BJ (cell line): ENCODE measurements around the gene KIAA1191. TPM values are rescaled to one million over a fixed set of nuclear protein-coding genes. Genes with fewer than 3 reads are reported as not detected.

Experiments
- CTCF ChIA-PET: fragments of 350-600 bp; formaldehyde crosslinking; extraction: SDS; loops from one replicate; lab custom pipeline; 2021; ENCODE audit warnings: antibody characterized with exemption, inconsistent platforms; lab: Yijun Ruan, JAX
- POLR2A ChIA-PET: fragments of 300-600 bp; sonication (Branson Sonifier 250); formaldehyde crosslinking; extraction: SDS; loops from one replicate; lab custom pipeline; 2021; ENCODE audit warnings: antibody characterized with exemption; lab: Charles Lee
- DNase-seq: peaks from one replicate; pipeline ENCODE4 v3.0.0-alpha.2; 2011; ENCODE audit warnings: low read depth
- H3K27me3 ChIP-seq: 2 replicates; pipeline ENCODE4 v1.6.0; 2011; ENCODE audit warnings: low read length; ENCODE audit not compliant: control insufficient read depth, insufficient read depth
- H3K36me3 ChIP-seq: 2 replicates; pipeline ENCODE4 v1.5.1; 2011; ENCODE audit warnings: low read length; ENCODE audit not compliant: control insufficient read depth, insufficient read depth
- H3K4me3 ChIP-seq: 2 replicates; pipeline ENCODE4 v1.5.1; 2011; ENCODE audit warnings: low read depth, mild to moderate bottlenecking, control low read depth, low read length
- CTCF ChIP-seq: IDR thresholded peaks from 2 replicates; pipeline ENCODE4 v1.5.1; 2011; ENCODE audit warnings: low read depth, mild to moderate bottlenecking, control low read depth, inconsistent platforms, low read length, moderate library complexity; ENCODE audit not compliant: insufficient read depth
- polyA plus RNA-seq: library from polyadenylated mRNA; depleted of rRNA; stranded (reverse); fragments of >200 nt; gene quantifications from 2 replicates; pipeline ENCODE4 v1.2.3, GENCODE V29; 2011

KIAA1191 gene
- polyA plus RNA-seq, 1 experiment = 171 TPM

- ChIA-PET POLR2A (no interaction called here), CTCF (interaction anchor here (0.7 kb wide), 1 partner anchor 54 kb away, joined by 3 read pairs; the partner anchor contains the start of gene CLTB)
- no peaks in the 10 kb centered on the region; the same call in 1 of the 2 replicates for H3K36me3 ChIP-seq
- no peak overlapping the region; the same call in 1 of the 2 replicates for H3K4me3 ChIP-seq
- TF ChIP-seq CTCF = no peak
- no peak for DNase-seq
- H3K27me3 ChIP-seq = no peaks in the 10 kb centered on the region
These were observed 598 bp upstream of the KIAA1191 start for GRCh38 chr5:176362233-176362490.

- ChIA-PET POLR2A (no interaction called here), CTCF (interaction anchor here (0.6 to 1.1 kb wide), 3 partner anchors 17 to 209 kb away, joined by 3 to 6 read pairs (median 3); no protein-coding TSS in a partner anchor)
- peak overlapping the region; percentile 91 for H3K4me3 ChIP-seq
- peaks cover 2% of the 10 kb centered on the region for H3K36me3 ChIP-seq
- no peak for TF ChIP-seq CTCF
- no peaks in the 10 kb centered on the region for H3K27me3 ChIP-seq
- no peak for DNase-seq
These were observed 599 bp downstream of the KIAA1191 start for GRCh38 chr5:176360894-176361436.

GRCh38 chr5:176359658-176360057 is 1.9 kb downstream of the KIAA1191 start:
- no peak for TF ChIP-seq CTCF
- peaks cover 5% of the 10 kb centered on the region for H3K36me3 ChIP-seq
- CTCF ChIA-PET = no interaction called here
- no peaks in the 10 kb centered on the region for H3K27me3 ChIP-seq
- POLR2A ChIA-PET = no interaction called here
- no peak for DNase-seq
- H3K4me3 ChIP-seq = no peak overlapping the region

GRCh38 chr5:176356179-176356566 is 5.4 kb downstream of the KIAA1191 start:
- POLR2A ChIA-PET = no interaction called here
- TF ChIP-seq CTCF = no peak
- Histone ChIP-seq H3K36me3 (peaks cover 20% of the 10 kb centered on the region), H3K4me3 (no peak overlapping the region), H3K27me3 (no peaks in the 10 kb centered on the region)
- DNase-seq = no peak
- CTCF ChIA-PET = interaction anchor here (0.6 to 1.4 kb wide), 3 partner anchors 16 to 36 kb away, joined by 3 read pairs; no protein-coding TSS in a partner anchor

- no peak for TF ChIP-seq CTCF
- Histone ChIP-seq H3K36me3 (peaks cover 22% of the 10 kb centered on the region), H3K4me3 (no peak overlapping the region), H3K27me3 (no peaks in the 10 kb centered on the region)
- ChIA-PET CTCF (interaction anchor here (0.6 to 1.4 kb wide), 4 partner anchors 16 to 274 kb away, joined by 3 to 5 read pairs (median 3); no protein-coding TSS in a partner anchor), POLR2A (no interaction called here)
- DNase-seq = no peak
These were observed 6.0 kb downstream of the KIAA1191 start for GRCh38 chr5:176355400-176356178.
